GM18909 (cell line): ENCODE measurements around the gene PTPRG.

Experiments used
- ATAC-seq: cut with Tn5 transposase; IDR thresholded peaks from one replicate; pipeline ENCODE4 v1.9.1; 2021; ENCODE audit warnings: mild to moderate bottlenecking; ENCODE audit not compliant: unreplicated experiment, poor library complexity

Gene PTPRG

GRCh38 chr3:61965770-61966131 is 404.4 kb downstream of the PTPRG start:
- no peak for ATAC-seq

- ATAC-seq = no peak
Measured at GRCh38 chr3:61966200-61966599, 404.8 kb downstream of the PTPRG start.

- no peak for ATAC-seq
Measured at GRCh38 chr3:61967019-61967418, 405.6 kb downstream of the PTPRG start.

GRCh38 chr3:61967937-61968336 is 406.6 kb downstream of the PTPRG start:
- no peak for ATAC-seq

- ATAC-seq = no peak
Measured at GRCh38 chr3:61974662-61975061, 413.3 kb downstream of the PTPRG start.

GRCh38 chr3:61975199-61975598 is 413.8 kb downstream of the PTPRG start:
- ATAC-seq = no peak

- no peak for ATAC-seq
Measured at GRCh38 chr3:61975936-61976335, 414.6 kb downstream of the PTPRG start.

GRCh38 chr3:61978460-61979419 is 417.4 kb downstream of the PTPRG start:
- no peak for ATAC-seq

GRCh38 chr3:61979638-61980037 is 418.3 kb downstream of the PTPRG start:
- ATAC-seq = no peak

- no peak for ATAC-seq
Measured at GRCh38 chr3:61980041-61980440, 418.7 kb downstream of the PTPRG start.

- ATAC-seq = no peak
Measured at GRCh38 chr3:61981060-61981459, 419.7 kb downstream of the PTPRG start.

- ATAC-seq = no peak
Measured at GRCh38 chr3:61983479-61983878, 422.1 kb downstream of the PTPRG start.

GRCh38 chr3:61985020-61985419 is 423.6 kb downstream of the PTPRG start:
- no peak for ATAC-seq

GRCh38 chr3:61986473-61986872 is 425.1 kb downstream of the PTPRG start:
- ATAC-seq = no peak

- ATAC-seq = no peak
Measured at GRCh38 chr3:61989681-61990080, 428.3 kb downstream of the PTPRG start.

- ATAC-seq = no peak
Measured at GRCh38 chr3:61990327-61991027, 429.1 kb downstream of the PTPRG start.

GRCh38 chr3:61991706-61992105 is 430.3 kb downstream of the PTPRG start:
- no peak for ATAC-seq

GRCh38 chr3:61996366-61996765 is 435.0 kb downstream of the PTPRG start:
- no peak for ATAC-seq

- no peak for ATAC-seq
Measured at GRCh38 chr3:61997101-61997500, 435.7 kb downstream of the PTPRG start.

- no peak for ATAC-seq
Measured at GRCh38 chr3:62003835-62004234, 442.5 kb downstream of the PTPRG start.

GRCh38 chr3:62007036-62007435 is 445.7 kb downstream of the PTPRG start:
- ATAC-seq = no peak

GRCh38 chr3:62010989-62011388 is 449.6 kb downstream of the PTPRG start:
- no peak for ATAC-seq
